DND-41 (cell line): Measurements from ENCODE around the gene FAM107A.

ENCODE experiments used
- ATAC-seq: fragments of 200-7000 bp; cut with Tn5 transposase; 3 replicates; pipeline ENCODE4 v1.9.1; 2021; ENCODE audit warnings: low read depth; ENCODE audit not compliant: insufficient read depth
- DNase-seq: peaks from one replicate; pipeline ENCODE4 v3.0.0-alpha.2; 2020
- H2AFZ ChIP-seq: 2 replicates; pipeline ENCODE4 v1.6.0; 2012; ENCODE audit warnings: low read depth, low read length
- H3K27ac ChIP-seq: 2 replicates; pipeline ENCODE4 v1.5.1; 2012; ENCODE audit warnings: low read length, inconsistent platforms
- H3K27me3 ChIP-seq: fragments of 200-600 bp; sonication (generic); 2 replicates; pipeline ENCODE4 v1.6.0; 2012; ENCODE audit warnings: low read length, mild to moderate bottlenecking, inconsistent platforms; ENCODE audit not compliant: insufficient read depth, poor library complexity
- H3K36me3 ChIP-seq: 2 replicates; pipeline ENCODE4 v1.5.1; 2012; ENCODE audit warnings: low read length, inconsistent platforms; ENCODE audit not compliant: insufficient read depth
- H3K4me1 ChIP-seq: 2 replicates; pipeline ENCODE4 v1.5.1; 2012; ENCODE audit warnings: mild to moderate bottlenecking, low read length; ENCODE audit not compliant: insufficient read depth
- H3K4me2 ChIP-seq: 2 replicates; pipeline ENCODE4 v1.6.0; 2012; ENCODE audit warnings: mild to moderate bottlenecking, moderate library complexity, low read length, inconsistent platforms; ENCODE audit not compliant: insufficient read depth
- H3K4me3 ChIP-seq, 2 experiments: fragments of 200-600 bp in 1 of 2; shearing (Covaris generic) in 1 of 2; 2 replicates each; pipeline ENCODE4 v1.5.1; 2012 to 2016; ENCODE audit warnings: inconsistent platforms in 2 of 2, low read length in 2 of 2, mild to moderate bottlenecking in 2 of 2, low read depth in 1 of 2, moderate library complexity in 1 of 2
- H3K79me2 ChIP-seq: 2 replicates; pipeline ENCODE4 v1.6.0; 2012; ENCODE audit warnings: low read length, inconsistent platforms; ENCODE audit not compliant: insufficient read depth
- H3K9ac ChIP-seq: 2 replicates; pipeline ENCODE4 v1.6.0; 2012; ENCODE audit warnings: low read depth, mild to moderate bottlenecking, inconsistent platforms, low read length, moderate library complexity
- H3K9me3 ChIP-seq: 2 replicates; pipeline ENCODE4 v1.5.1; 2012; ENCODE audit warnings: low read length, moderate library complexity, mild to moderate bottlenecking, inconsistent platforms; ENCODE audit not compliant: insufficient read depth, severe bottlenecking
- H4K20me1 ChIP-seq: 2 replicates; pipeline ENCODE4 v1.6.0; 2012; ENCODE audit warnings: low read length; ENCODE audit not compliant: insufficient read depth
- EZH2 ChIP-seq: IDR thresholded peaks from 3 replicates; pipeline ENCODE4 v1.6.1; 2012; ENCODE audit warnings: borderline replicate concordance, low read depth, mild to moderate bottlenecking, moderate library complexity, low read length, inconsistent platforms; ENCODE audit not compliant: severe bottlenecking
- TF ChIP-seq, protein P1 (sequence below): IDR thresholded peaks from 2 replicates; pipeline ENCODE4 v1.5.1; 2012; ENCODE audit warnings: borderline replicate concordance, low read length, moderate library complexity, mild to moderate bottlenecking; ENCODE audit not compliant: poor library complexity, severe bottlenecking; ENCODE audit errors: extremely low read depth

FAM107A gene

DNA sequence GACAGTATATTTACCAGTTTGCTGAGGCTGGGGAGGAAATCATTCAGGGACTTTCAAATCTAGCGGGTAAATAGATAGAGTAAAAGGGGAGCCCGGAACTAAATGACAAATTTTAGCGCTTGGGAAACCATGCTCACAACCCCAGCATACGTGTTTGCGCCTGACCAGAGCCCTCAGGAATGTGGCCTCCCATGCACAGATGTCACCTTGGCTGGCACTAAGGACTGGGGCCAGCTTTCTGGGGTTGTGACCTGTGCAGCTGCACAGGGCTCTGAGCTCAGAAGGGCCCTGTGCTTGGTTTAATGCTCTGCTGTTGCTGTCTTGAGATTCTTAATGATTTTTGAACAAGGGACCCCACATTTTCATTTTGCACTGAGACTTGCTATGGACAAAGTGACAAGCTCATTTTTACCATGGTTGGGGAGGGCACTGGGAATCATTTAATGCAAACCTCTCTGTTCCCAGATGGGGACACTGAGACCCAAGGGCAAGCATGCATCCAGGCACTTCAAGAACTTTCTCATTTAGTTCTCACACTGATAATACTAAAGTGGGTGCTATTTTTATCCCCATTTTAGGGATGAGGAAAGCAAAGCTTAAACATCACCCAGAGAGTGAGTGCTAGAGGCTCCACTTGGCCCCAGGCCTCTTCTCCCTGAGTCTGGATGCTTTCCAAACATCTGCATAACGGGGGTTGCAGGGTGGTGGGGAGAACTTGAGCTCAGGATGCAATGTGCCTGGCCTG is 44.1 kb upstream of the FAM107A start:
- Histone ChIP-seq H3K9ac (no peak overlapping the region), H3K36me3 (no peaks in the 10 kb centered on the region), H3K9me3 (no peaks in the 10 kb centered on the region), H3K79me2 (no peaks in the 10 kb centered on the region), H3K4me1 (no peaks in the 10 kb centered on the region), H3K27me3 (no peaks in the 10 kb centered on the region), H3K4me3 (no peak overlapping the region), H4K20me1 (0 out of 2 replicates have a peak, but pooled peaks cover 4% of the 10 kb centered on the region), H2AFZ (no peak overlapping the region), H3K27ac (no peak overlapping the region), H3K4me2 (no peak overlapping the region)
- DNase-seq: no peak
- ATAC-seq: no peak
- TF ChIP-seq, protein P1, sequence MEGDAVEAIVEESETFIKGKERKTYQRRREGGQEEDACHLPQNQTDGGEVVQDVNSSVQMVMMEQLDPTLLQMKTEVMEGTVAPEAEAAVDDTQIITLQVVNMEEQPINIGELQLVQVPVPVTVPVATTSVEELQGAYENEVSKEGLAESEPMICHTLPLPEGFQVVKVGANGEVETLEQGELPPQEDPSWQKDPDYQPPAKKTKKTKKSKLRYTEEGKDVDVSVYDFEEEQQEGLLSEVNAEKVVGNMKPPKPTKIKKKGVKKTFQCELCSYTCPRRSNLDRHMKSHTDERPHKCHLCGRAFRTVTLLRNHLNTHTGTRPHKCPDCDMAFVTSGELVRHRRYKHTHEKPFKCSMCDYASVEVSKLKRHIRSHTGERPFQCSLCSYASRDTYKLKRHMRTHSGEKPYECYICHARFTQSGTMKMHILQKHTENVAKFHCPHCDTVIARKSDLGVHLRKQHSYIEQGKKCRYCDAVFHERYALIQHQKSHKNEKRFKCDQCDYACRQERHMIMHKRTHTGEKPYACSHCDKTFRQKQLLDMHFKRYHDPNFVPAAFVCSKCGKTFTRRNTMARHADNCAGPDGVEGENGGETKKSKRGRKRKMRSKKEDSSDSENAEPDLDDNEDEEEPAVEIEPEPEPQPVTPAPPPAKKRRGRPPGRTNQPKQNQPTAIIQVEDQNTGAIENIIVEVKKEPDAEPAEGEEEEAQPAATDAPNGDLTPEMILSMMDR: no peak
- TF ChIP-seq EZH2: no peak

GRCh38 chr3:58620421-58620820 is 43.2 kb upstream of the FAM107A start:
- H3K27ac ChIP-seq: no peak overlapping the region
- no peak overlapping the region for H3K4me2 ChIP-seq
- H3K4me3 ChIP-seq: no peak overlapping the region
- ATAC-seq (no peak), DNase-seq (no peak)
- no peaks in the 10 kb centered on the region for H3K4me1 ChIP-seq
- H2AFZ ChIP-seq: no peak overlapping the region
- TF ChIP-seq, protein P1: no peak
- no peak for TF ChIP-seq EZH2
- no peaks in the 10 kb centered on the region for H3K79me2 ChIP-seq
- no peaks in the 10 kb centered on the region for H3K27me3 ChIP-seq
- H4K20me1 ChIP-seq: 0 out of 2 replicates have a peak, but pooled peaks cover 4% of the 10 kb centered on the region
- no peak overlapping the region for H3K9ac ChIP-seq
- no peaks in the 10 kb centered on the region for H3K36me3 ChIP-seq
- H3K9me3 ChIP-seq: no peaks in the 10 kb centered on the region

DNA sequence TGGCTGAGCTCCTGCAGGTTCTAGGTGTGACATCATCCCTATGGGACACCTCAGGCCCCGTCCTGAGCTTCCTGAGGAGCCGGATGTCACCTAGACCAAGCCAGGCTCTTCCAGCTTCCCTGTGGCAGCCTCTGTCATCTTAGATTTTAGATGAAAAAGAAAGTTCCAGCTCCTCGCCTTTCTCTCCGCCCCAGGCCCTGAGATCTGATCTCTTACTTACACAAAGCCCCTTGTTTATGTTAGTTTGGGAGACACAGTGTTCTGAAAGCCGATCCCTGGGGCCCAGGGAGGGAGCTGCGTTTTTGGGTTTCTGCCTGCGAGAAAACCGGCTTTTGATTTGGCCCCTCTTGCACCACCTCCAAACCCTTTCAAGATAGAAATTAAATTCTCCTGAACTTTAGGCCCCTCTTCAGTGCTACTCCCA is 40.2 kb upstream of the FAM107A start:
- Histone ChIP-seq H3K4me1 (no peaks in the 10 kb centered on the region), H3K27ac (no peak overlapping the region), H3K4me3 (no peak overlapping the region), H3K27me3 (no peaks in the 10 kb centered on the region), H2AFZ (no peak overlapping the region), H3K9ac (no peak overlapping the region), H3K79me2 (no peaks in the 10 kb centered on the region), H3K36me3 (no peaks in the 10 kb centered on the region), H4K20me1 (no peaks in the 10 kb centered on the region), H3K9me3 (no peaks in the 10 kb centered on the region), H3K4me2 (no peak overlapping the region)
- no peak for ATAC-seq
- TF ChIP-seq, protein P1: no peak
- no peak for TF ChIP-seq EZH2
- DNase-seq: no peak
